Measurements from ENCODE around the gene CFAP45.
A peak's percentile ranks its signal among the peaks of the same experiment; 100 is the strongest.

CFAP45 gene

DNA sequence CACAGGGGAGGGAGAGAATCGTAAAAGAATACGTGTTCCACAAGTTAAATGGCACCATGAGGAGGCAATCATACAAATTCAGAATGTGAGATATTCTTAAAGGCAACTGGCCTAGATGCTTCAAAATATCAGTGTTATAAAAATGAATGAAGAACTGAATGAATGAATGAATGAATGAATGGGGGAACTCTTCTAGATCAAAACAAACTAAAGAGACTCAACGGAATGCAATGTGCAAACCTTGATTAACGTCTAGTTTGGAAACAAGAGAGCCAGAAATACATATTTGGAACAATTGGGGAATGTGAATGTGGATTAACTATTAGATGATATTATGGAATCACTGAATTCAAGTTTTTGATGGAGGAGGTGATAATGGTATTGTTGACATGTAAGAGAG, 16.8 kb downstream of the CFAP45 start:
- Histone ChIP-seq H3K4me3 (ENCODE audit: severe bottlenecking) (no peak overlapping the region), H3K27me3 (ENCODE audit: insufficient read depth, poor library complexity, severe bottlenecking) (no peaks in the 10 kb centered on the region), H3K4me1 (ENCODE audit: insufficient read depth, poor library complexity, severe bottlenecking) (peaks cover 42% of the 10 kb centered on the region), H3K36me3 (ENCODE audit: low read depth) (no peaks in the 10 kb centered on the region), H3K9me3 (ENCODE audit: severe bottlenecking) (no peaks in the 10 kb centered on the region), H3K27ac (ENCODE audit: poor library complexity, severe bottlenecking) (peak overlapping the region; percentile 95)
- ATAC-seq (ENCODE audit: low read depth) (no peak), DNase-seq (ENCODE audit: low spot score) (no peak)
- TF ChIP-seq CTCF (IDR thresholded peaks at IDR 0.05; ENCODE audit: poor library complexity, severe bottlenecking): no peak

DNA sequence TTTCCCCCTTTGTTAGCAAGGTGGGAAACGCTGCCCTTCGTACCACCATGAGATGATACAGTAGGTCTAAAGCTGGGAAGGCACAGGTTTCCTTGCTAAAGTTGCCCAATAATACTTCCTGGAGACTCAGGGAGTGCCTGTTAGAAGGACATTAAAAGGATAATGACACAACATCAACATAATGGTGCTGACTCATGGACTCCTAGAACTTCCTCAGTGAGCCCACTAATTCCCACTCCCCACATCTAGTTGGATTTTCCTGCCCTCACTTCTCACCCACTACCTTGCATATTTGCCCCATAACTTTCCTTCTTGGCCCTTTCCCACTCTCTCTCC, 17.5 kb downstream of the CFAP45 start:
- no peak overlapping the region for H3K4me3 ChIP-seq (ENCODE audit: severe bottlenecking)
- no peak for DNase-seq (ENCODE audit: low spot score)
- H3K36me3 ChIP-seq (ENCODE audit: low read depth): no peaks in the 10 kb centered on the region
- peak; percentile 18; the same call in 1 of the 3 replicates for ATAC-seq (ENCODE audit: low read depth)
- peak overlapping the region; percentile 95 for H3K27ac ChIP-seq (ENCODE audit: poor library complexity, severe bottlenecking)
- H3K9me3 ChIP-seq (ENCODE audit: severe bottlenecking): no peaks in the 10 kb centered on the region
- no peak for TF ChIP-seq CTCF (IDR thresholded peaks at IDR 0.05; ENCODE audit: poor library complexity, severe bottlenecking)
- no peaks in the 10 kb centered on the region for H3K27me3 ChIP-seq (ENCODE audit: insufficient read depth, poor library complexity, severe bottlenecking)
- peaks cover 43% of the 10 kb centered on the region for H3K4me1 ChIP-seq (ENCODE audit: insufficient read depth, poor library complexity, severe bottlenecking)

DNA sequence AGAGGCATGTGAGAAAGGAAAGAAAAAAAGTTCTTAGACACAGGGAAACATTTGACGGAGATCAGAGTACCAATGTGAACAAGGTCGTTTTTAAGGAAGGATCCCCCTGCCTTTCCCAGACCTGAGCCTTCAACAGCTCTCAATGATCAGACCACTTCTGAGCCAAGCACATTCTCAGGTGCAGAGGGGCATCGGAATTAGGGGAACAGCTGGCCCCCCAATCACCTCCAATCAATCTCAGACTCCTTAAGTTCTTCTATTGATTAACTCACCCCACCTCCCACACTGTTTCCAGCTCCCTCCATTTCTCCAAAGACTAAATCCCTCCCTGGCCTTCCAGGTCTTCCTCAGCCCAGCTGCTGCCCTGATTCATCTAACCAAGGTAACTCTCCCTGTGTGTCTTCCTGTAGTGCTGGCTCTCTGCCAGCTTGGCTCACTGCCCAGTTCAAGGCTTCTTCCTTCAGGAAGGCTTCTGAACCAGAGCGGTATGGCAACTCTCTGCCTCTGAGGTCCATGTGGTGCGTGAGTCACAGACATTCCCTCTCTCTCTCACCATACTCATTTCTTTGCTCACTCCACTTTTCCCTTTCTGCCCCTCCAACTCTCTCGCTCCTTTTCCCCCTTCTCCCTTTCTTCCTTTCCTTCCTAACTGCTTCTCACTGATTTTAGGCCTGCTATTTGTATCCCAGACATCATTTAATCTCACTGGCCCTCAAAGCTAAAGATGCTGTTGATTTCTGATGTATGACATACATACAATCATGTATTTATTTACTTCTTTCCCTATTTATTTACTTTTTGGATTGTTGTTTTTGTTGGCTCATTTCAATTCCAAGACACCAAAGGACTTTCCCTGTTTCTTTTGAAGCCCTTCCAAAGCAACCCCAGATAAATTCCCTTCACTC, 18.1 kb downstream of the CFAP45 start:
- Histone ChIP-seq H3K27me3 (ENCODE audit: insufficient read depth, poor library complexity, severe bottlenecking) (no peaks in the 10 kb centered on the region), H3K36me3 (ENCODE audit: low read depth) (no peaks in the 10 kb centered on the region), H3K4me1 (ENCODE audit: insufficient read depth, poor library complexity, severe bottlenecking) (peaks cover 43% of the 10 kb centered on the region), H3K9me3 (ENCODE audit: severe bottlenecking) (no peaks in the 10 kb centered on the region), H3K4me3 (ENCODE audit: severe bottlenecking) (no peak overlapping the region), H3K27ac (ENCODE audit: poor library complexity, severe bottlenecking) (peak overlapping the region; percentile 95)
- no peak for TF ChIP-seq CTCF (IDR thresholded peaks at IDR 0.05; ENCODE audit: poor library complexity, severe bottlenecking)
- peak; percentile 93 for ATAC-seq (ENCODE audit: low read depth)
- DNase-seq (ENCODE audit: low spot score): peak; percentile 98

GRCh38 chr1:159880430-159880829, 19.5 kb downstream of the CFAP45 start:
- H3K36me3 ChIP-seq (ENCODE audit: low read depth): no peaks in the 10 kb centered on the region
- DNase-seq (ENCODE audit: low spot score) (no peak), ATAC-seq (ENCODE audit: low read depth) (no peak)
- H3K27ac ChIP-seq (ENCODE audit: poor library complexity, severe bottlenecking): peak overlapping the region; percentile 95
- H3K4me3 ChIP-seq (ENCODE audit: severe bottlenecking): no peak overlapping the region
- no peaks in the 10 kb centered on the region for H3K27me3 ChIP-seq (ENCODE audit: insufficient read depth, poor library complexity, severe bottlenecking)
- H3K4me1 ChIP-seq (ENCODE audit: insufficient read depth, poor library complexity, severe bottlenecking): peaks cover 43% of the 10 kb centered on the region
- no peaks in the 10 kb centered on the region for H3K9me3 ChIP-seq (ENCODE audit: severe bottlenecking)
- TF ChIP-seq CTCF (IDR thresholded peaks at IDR 0.05; ENCODE audit: poor library complexity, severe bottlenecking): no peak

GRCh38 chr1:159879977-159880376, 20.0 kb downstream of the CFAP45 start:
- DNase-seq (ENCODE audit: low spot score) (no peak), ATAC-seq (ENCODE audit: low read depth) (peak; percentile 53)
- TF ChIP-seq CTCF (IDR thresholded peaks at IDR 0.05; ENCODE audit: poor library complexity, severe bottlenecking): no peak
- Histone ChIP-seq H3K4me3 (ENCODE audit: severe bottlenecking) (no peak overlapping the region), H3K4me1 (ENCODE audit: insufficient read depth, poor library complexity, severe bottlenecking) (peaks cover 43% of the 10 kb centered on the region), H3K27ac (ENCODE audit: poor library complexity, severe bottlenecking) (peak overlapping the region; percentile 95), H3K36me3 (ENCODE audit: low read depth) (no peaks in the 10 kb centered on the region), H3K27me3 (ENCODE audit: insufficient read depth, poor library complexity, severe bottlenecking) (no peaks in the 10 kb centered on the region), H3K9me3 (ENCODE audit: severe bottlenecking) (no peaks in the 10 kb centered on the region)

Measured in RWPE2 (cell line).